HG02970 (cell line): Measurements from ENCODE around the gene DST.

Source experiments
- ATAC-seq: cut with Tn5 transposase; IDR thresholded peaks from one replicate; pipeline ENCODE4 v1.9.1; 2021; ENCODE audit warnings: mild to moderate bottlenecking, moderate library complexity, moderate number of reproducible peaks; ENCODE audit not compliant: unreplicated experiment, low FRiP score

The DST gene

GRCh38 chr6:56642366-56643261 is at the start of gene DST:
TSS of gene DST (minus strand) at chr6:56642889.
- ATAC-seq: no peak

GRCh38 chr6:56691814-56692213 is 49.1 kb upstream of the DST start:
- no peak for ATAC-seq

GRCh38 chr6:56691286-56691595 is 48.6 kb upstream of the DST start:
- no peak for ATAC-seq

GRCh38 chr6:56690519-56691285 is 48.0 kb upstream of the DST start:
- no peak for ATAC-seq

GRCh38 chr6:56689663-56690062 is 47.0 kb upstream of the DST start:
- ATAC-seq: no peak

GRCh38 chr6:56689114-56689513 is 46.4 kb upstream of the DST start:
- no peak for ATAC-seq

- no peak for ATAC-seq
Observed at GRCh38 chr6:56688521-56688920, 45.8 kb upstream of the DST start.

GRCh38 chr6:56687551-56687950 is 44.9 kb upstream of the DST start:
- no peak for ATAC-seq

GRCh38 chr6:56686429-56686828 is 43.7 kb upstream of the DST start:
- ATAC-seq: no peak

- no peak for ATAC-seq
Observed at GRCh38 chr6:56685994-56686393, 43.3 kb upstream of the DST start.

GRCh38 chr6:56685102-56685733 is 42.5 kb upstream of the DST start:
- no peak for ATAC-seq

- no peak for ATAC-seq
Observed at GRCh38 chr6:56684342-56685101, 41.8 kb upstream of the DST start.

GRCh38 chr6:56683882-56684281 is 41.2 kb upstream of the DST start:
- no peak for ATAC-seq

GRCh38 chr6:56682635-56683034 is 39.9 kb upstream of the DST start:
- no peak for ATAC-seq

- no peak for ATAC-seq
Observed at GRCh38 chr6:56677559-56677958, 34.9 kb upstream of the DST start.

- ATAC-seq: no peak
Observed at GRCh38 chr6:56671651-56672461, 29.2 kb upstream of the DST start.

- ATAC-seq: no peak
Observed at GRCh38 chr6:56671160-56671559, 28.5 kb upstream of the DST start.

GRCh38 chr6:56669041-56669440 is 26.4 kb upstream of the DST start:
- ATAC-seq: no peak

GRCh38 chr6:56668158-56668557 is 25.5 kb upstream of the DST start:
- no peak for ATAC-seq

GRCh38 chr6:56667336-56667735 is 24.6 kb upstream of the DST start:
- ATAC-seq: no peak
